ENCODE results near the gene NETO1.

NETO1 gene, protein sequence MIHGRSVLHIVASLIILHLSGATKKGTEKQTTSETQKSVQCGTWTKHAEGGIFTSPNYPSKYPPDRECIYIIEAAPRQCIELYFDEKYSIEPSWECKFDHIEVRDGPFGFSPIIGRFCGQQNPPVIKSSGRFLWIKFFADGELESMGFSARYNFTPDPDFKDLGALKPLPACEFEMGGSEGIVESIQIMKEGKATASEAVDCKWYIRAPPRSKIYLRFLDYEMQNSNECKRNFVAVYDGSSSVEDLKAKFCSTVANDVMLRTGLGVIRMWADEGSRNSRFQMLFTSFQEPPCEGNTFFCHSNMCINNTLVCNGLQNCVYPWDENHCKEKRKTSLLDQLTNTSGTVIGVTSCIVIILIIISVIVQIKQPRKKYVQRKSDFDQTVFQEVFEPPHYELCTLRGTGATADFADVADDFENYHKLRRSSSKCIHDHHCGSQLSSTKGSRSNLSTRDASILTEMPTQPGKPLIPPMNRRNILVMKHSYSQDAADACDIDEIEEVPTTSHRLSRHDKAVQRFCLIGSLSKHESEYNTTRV

GRCh38 chr18:72867746-72868584 lies at the start of gene NETO1:
NETO1 (minus strand) TSS chr18:72867987; CDS start chr18:72867291, 696 bp downstream.
- DNase-seq = no peak

- no peak for DNase-seq
Observed at GRCh38 chr18:72910045-72910444, 42.3 kb upstream of the NETO1 start.

GRCh38 chr18:72908181-72908580 lies 40.4 kb upstream of the NETO1 start:
- DNase-seq = no peak

DNA sequence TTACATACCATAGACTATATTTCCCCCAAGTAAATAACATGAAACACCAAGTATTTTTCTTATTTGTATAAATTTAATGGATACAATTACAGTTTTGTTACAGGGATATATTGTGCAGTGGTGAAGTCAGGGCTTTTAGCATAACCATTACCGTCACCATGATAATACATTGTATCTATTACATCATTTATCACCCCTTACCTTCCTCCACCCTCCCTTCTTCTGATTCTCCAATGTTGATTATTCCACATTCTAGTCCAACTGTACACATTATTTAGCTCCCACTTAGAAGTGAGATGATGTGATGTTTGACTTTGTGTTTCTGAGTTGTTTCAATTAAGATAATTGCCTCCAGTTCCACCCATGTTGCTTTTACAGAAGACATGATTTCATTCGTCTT lies 35.2 kb upstream of the NETO1 start:
- DNase-seq = no peak

- no peak for DNase-seq
Observed at GRCh38 chr18:72899338-72899737, 31.6 kb upstream of the NETO1 start.

DNA sequence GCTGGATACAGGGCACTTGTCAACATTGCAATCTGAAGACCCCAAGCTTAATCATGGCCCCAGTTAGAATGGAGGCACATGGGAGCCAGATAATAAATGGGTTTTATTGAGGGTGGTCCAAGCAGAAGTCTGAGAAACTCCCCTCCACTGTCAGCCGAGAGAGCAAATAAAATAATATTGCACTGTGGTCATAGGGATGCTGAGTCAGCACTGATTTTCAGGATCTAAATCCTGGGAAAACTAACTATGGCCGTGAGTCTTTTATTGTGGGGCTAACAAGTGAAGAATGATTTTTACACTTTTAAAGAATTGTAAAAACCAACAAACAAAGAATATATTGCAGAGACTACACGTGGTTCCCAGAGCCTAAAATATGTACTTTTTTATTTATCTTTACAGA lies 31.1 kb upstream of the NETO1 start:
- DNase-seq = no peak

GRCh38 chr18:72895548-72895947 lies 27.8 kb upstream of the NETO1 start:
- no peak for DNase-seq

DNA sequence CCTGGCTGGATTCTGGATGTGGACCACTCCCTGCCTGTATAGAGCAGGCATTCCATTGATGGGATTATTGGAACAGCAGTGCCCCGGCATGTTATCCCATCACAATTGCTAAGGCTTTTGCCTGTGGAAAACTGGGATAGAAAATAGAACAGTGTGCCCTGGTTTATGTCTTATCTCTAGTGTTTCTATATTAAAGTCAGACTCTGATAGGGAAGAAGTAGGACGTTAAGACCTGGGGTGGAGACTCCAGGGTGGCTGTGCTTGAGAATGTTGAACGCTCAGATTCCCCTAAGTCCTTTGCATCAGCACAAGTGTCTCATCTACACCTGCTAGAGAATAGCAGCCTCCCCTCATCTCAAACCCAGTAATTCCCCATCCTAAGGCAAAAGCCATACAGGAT lies 10.8 kb upstream of the NETO1 start:
- DNase-seq = no peak

GRCh38 chr18:72878143-72878542 lies 10.4 kb upstream of the NETO1 start:
- no peak for DNase-seq

DNA sequence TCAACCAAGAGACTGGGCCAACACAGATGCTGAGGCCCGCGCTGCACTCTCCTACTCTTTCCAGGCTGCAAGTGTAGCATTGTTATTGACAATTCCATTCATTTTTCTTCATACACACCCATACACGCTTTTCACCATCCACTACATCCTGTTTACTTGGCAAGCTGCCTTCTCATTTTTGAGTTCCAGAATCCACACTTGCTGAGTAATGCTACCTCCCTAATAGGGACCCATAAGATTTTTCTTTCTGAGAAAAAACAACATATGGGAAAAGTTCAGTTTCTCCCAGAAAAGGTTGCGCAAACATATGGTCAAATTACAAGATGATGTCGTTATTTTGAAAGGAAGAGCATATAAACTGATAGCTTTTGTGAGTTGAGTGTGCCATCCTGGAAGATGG lies 3.3 kb upstream of the NETO1 start:
- DNase-seq = no peak

DNA sequence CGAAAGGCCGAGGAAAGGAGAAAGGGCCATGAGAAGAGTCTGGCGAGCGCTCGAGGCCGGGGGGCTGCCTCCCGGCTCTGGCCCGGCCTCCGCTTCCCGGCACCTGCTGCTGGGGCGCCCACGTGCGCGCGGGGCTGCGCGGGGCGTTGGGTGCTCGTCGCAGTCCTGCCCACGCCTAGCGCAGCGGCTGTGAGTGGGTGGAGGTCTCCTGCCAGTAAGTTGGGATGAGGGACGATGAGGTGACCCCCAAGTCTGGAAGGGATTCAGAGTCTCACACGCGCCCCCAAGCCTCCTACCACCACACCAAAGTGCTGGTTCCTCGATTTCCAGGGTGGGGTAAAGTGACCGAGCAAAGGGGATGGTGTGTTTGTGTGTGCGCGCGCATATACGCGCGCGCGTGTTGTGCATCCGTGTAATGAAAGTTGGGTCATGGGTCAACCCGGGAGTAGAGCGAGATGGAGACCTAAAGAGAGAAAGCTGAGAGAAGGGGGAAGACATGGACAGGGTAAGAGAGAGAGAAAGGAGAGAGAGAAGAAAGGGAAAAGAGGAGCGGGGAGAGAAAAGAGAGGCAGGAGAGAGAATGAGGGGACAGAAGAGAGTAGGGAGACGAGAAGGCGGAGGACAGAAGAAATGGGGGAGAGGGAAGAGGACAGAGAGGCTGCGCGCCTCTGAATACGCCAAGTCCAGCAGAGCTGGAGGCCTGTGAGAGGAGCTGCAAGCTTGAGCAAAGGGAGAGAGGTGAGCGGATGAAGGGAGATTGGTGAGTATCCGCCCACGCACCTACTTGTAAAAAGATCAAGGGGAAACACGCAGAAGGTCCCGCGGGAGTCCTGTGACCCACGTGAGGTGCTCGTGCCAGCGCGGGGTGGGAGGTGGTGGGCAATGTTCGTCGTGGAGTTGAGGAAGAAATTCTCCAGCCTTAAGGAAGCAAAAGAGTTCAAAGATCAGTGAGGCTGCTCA lies 1.7 kb upstream of the NETO1 start:
- DNase-seq = peak; percentile 41

DNA sequence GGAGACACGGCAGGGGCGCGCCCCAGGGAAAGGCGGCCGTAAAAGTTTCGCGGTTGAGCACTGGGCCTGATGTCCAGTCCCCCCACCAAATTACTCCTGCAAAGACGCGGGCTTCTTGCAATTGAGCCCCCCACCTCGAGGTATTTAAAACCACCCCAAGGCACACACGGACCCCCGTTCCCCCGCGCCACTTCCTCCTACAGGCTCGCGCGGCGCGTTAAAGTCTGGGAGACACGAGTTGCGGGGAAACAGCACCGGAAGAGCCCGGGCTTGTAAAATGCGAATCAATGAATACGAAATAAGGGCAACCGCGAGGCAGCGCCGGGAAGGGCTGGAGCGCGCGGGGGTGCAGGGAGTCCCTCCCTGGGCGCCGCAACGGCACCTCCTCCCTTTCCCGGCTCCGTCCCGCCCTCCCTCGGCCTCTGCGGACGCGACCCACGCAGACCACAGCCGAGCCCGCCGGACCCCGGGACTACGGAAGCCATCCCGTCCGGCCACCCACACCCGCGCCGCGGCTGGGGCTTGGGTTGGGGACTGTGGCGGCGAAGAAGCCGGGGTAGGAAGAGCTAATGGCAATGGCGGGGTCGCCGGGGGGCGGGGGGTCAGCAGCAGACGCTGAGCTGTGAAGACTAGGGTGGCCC lies 918 bp upstream of the NETO1 start:
- DNase-seq = no peak

- no peak for DNase-seq
Observed at GRCh38 chr18:72866901-72867745, 664 bp downstream of the NETO1 start.

DNA sequence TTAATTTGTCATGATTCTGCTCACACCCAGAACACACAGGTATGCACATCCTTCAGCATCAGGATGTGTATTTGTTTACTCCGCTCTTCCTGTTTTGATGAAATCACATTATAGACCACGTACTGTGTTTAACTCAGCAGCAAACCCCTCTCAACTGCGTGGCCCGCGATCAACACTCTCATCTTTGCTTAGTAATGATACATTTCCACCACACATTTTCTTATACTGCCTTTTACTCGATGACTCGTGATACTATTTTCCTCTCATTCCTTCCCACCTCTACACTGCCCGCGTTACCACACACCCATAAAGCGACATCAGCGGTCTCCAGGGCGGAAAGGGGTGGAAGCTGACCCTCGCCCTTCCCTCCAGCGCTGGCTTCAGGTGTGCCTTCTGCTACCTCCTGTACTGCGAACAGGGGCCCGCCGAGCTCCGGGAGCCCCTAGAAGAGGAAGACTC lies 1.3 kb downstream of the NETO1 start:
- no peak for DNase-seq

- DNase-seq = no peak
Observed at GRCh38 chr18:72863754-72864153, 4.0 kb downstream of the NETO1 start.

DNA sequence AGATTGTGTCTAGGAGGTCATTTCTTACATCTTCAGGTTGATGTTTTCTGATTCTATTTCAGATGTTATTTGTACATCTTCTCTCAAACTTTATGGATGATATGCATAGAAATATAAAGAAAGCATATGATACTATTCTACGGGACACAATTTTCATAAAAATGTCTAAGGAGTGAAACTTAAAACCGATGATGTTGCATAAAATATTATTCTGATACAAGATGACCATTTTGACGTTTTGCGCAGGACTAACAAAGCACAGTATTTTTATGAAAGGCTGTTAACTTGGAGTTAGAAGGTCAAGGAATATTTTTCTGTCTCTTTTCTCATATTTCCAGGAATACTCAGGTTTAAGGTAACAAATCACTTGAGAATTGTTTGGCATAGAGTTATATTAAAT lies 8.7 kb downstream of the NETO1 start:
- DNase-seq = no peak

- DNase-seq = no peak
Observed at GRCh38 chr18:72849671-72850070, 18.1 kb downstream of the NETO1 start.

DNA sequence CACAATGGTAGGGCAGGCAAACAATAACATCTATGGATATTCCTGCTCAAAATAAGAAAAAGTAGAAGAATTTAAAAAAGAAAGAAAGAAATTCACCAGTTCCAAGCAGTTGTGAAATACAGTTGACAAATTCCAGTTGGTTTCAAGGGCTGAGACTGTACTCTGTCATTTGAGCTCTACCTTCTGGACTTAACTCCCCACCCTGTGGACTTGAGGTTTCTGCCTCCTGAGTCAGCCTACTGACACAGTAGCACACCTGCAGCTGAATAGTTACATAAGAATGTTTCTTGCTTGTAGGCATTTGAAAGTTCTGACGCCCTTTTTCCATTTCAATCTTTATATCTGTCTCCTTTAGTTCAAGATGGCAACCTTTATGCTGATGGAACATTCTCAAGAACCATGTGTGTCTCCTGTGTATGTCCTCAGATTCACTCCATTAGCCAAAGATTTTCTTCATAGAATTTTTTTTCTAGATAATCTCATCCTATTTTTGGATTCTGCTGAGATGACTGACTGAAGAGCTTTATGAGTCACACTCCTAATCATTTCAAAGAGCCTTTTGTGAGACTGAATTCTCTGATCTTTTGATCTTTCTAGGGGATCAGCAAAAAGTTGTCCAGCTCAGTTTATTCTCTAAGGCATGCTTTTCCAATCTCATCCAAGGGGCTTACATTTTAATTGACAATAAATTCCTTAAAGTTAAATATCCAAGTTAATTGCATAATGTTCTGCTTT lies 19.1 kb downstream of the NETO1 start:
- DNase-seq = no peak

GRCh38 chr18:72847771-72848170 lies 20.0 kb downstream of the NETO1 start:
- no peak for DNase-seq

Data from CD4-positive, alpha-beta T cell treated with Interferon gamma for 1 hour (primary cell).